ENCODE data around the gene OCA2. TPM values are rescaled to one million over a fixed set of nuclear protein-coding genes. Genes with fewer than 3 reads are reported as not detected.
"Not testable (repeated sequence)": the region's sequence is repeated elsewhere in the genome, so short reads cannot be mapped to it uniquely, and the experiment has no call there.

OCA2 gene
- total RNA-seq, 2 experiments from 2014 or later: not detected

- Mint-ChIP-seq H3K27me3 (no peaks in the 10 kb centered on the region), H3K36me3 (no peaks in the 10 kb centered on the region), H3K9me3 (peaks cover 14% of the 10 kb centered on the region), H3K27ac (no peak overlapping the region), H3K4me3 (no peak overlapping the region), H3K4me1 (no peaks in the 10 kb centered on the region)
- no peak for DNase-seq
- POLR2A ChIA-PET: no interaction called here
- ATAC-seq (ENCODE audit: low read depth): no peak
These were observed 245.3 kb downstream of the OCA2 start for GRCh38 chr15:27853624-27854455.

DNA sequence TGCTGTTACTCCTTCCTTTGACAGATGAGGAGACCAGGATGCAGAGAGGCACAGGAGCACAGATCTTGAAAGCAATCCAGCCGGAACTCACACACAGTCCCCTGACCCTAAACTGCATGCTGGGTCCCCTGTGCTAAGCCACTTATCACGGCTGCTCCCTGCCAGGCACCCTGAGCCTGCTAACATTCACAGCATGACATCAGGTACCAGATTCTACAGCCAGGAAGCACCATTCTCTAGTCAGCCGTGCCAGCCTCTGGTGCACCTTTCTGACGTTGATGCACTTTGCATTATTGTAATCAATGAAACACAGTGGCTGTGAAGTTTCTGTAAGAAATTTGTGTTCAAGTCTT is 247.3 kb downstream of the OCA2 start:
- POLR2A ChIA-PET: no interaction called here
- Mint-ChIP-seq H3K27ac (no peak overlapping the region), H3K36me3 (no peaks in the 10 kb centered on the region), H3K27me3 (no peaks in the 10 kb centered on the region), H3K4me3 (no peak overlapping the region), H3K9me3 (peaks cover 13% of the 10 kb centered on the region), H3K4me1 (no peaks in the 10 kb centered on the region)
- DNase-seq: no peak
- ATAC-seq (ENCODE audit: low read depth): no peak

- Mint-ChIP-seq H3K27me3 (no peaks in the 10 kb centered on the region), H3K4me3 (no peak overlapping the region), H3K36me3 (no peaks in the 10 kb centered on the region), H3K27ac (no peak overlapping the region), H3K9me3 (peaks cover 11% of the 10 kb centered on the region), H3K4me1 (no peaks in the 10 kb centered on the region)
- no peak for ATAC-seq (ENCODE audit: low read depth)
- DNase-seq: no peak
- POLR2A ChIA-PET: no interaction called here
These were observed 247.9 kb downstream of the OCA2 start for GRCh38 chr15:27850981-27851857.

DNA sequence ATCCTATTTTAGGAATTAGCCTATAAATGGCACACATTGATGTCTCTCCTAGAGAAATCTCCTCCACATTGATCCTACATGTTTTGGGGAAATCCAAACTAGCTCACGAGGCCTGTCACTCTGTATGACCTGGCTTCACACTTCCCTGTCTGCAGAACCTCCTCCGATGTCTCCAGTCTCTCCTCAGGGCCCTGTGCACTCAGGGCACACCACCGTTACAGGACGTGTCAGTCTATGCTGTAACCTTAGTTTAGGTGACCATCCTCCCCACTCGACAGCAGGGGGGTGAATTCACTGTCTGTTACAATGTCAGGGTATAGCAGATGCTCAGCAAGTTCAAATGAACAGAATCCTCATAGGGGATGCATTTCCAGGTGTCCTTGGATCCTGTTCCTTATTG is 249.1 kb downstream of the OCA2 start:
- H3K27me3 Mint-ChIP-seq: no peaks in the 10 kb centered on the region
- POLR2A ChIA-PET: no interaction called here
- DNase-seq (no peak), ATAC-seq (ENCODE audit: low read depth) (no peak)
- no peaks in the 10 kb centered on the region for H3K4me1 Mint-ChIP-seq
- H3K27ac Mint-ChIP-seq: no peak overlapping the region
- H3K9me3 Mint-ChIP-seq: peaks cover 7% of the 10 kb centered on the region
- H3K36me3 Mint-ChIP-seq: no peaks in the 10 kb centered on the region
- H3K4me3 Mint-ChIP-seq: no peak overlapping the region

GRCh38 chr15:27848936-27849335 is 250.2 kb downstream of the OCA2 start:
- H3K36me3 Mint-ChIP-seq; ATAC-seq (ENCODE audit: low read depth); H3K27me3 Mint-ChIP-seq; H3K4me1 Mint-ChIP-seq; H3K4me3 Mint-ChIP-seq; DNase-seq; H3K27ac Mint-ChIP-seq; H3K9me3 Mint-ChIP-seq; POLR2A ChIA-PET: not testable (repeated sequence)

DNA sequence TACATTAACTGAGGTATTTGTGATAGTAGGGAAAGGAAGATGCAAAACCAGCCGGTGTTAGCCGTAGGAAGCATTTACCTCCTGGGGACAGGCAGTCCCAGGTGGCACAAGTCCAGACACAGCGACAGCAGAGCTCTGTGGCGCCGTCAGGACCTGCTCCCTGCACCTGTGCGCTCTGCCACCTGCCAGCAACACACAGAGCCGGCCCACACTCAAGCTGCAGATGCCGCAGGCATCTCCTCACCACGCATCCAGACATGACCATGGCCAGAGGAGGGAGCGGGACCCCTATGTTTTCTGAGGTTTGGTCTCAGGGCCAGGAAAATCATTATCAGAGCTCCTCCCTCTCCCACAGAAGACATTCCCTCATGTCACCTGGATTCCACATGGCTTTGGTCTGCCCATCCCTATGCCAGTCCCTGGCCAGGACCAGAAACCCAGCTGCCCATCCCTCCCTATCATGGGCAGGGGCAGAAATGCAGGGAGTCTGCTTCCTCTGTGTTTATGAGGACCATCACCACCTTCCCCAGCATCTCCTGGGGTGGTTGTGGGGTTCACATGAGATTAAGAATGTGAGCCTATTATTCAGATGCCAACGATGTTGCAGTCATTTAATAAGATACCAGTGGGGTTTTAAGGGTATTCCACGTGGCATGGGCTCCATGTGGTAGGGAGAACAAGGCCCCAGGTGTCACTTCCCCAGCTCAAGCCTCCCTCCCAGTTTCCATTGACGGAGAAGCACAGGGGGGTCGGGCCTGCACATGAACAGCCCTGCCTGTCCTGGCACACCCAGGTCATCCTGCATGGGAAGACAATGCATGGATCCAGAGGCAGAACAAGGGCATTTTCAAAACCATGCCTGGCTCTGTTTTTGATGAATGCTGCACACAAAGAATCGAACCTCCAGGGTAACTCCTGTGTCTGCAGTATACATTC is 251.1 kb downstream of the OCA2 start:
- Mint-ChIP-seq H3K4me1 (no peaks in the 10 kb centered on the region), H3K9me3 (peaks cover 6% of the 10 kb centered on the region), H3K4me3 (no peak overlapping the region), H3K36me3 (no peaks in the 10 kb centered on the region), H3K27me3 (no peaks in the 10 kb centered on the region), H3K27ac (no peak overlapping the region)
- DNase-seq: no peak
- POLR2A ChIA-PET: no interaction called here
- no peak for ATAC-seq (ENCODE audit: low read depth)

DNA sequence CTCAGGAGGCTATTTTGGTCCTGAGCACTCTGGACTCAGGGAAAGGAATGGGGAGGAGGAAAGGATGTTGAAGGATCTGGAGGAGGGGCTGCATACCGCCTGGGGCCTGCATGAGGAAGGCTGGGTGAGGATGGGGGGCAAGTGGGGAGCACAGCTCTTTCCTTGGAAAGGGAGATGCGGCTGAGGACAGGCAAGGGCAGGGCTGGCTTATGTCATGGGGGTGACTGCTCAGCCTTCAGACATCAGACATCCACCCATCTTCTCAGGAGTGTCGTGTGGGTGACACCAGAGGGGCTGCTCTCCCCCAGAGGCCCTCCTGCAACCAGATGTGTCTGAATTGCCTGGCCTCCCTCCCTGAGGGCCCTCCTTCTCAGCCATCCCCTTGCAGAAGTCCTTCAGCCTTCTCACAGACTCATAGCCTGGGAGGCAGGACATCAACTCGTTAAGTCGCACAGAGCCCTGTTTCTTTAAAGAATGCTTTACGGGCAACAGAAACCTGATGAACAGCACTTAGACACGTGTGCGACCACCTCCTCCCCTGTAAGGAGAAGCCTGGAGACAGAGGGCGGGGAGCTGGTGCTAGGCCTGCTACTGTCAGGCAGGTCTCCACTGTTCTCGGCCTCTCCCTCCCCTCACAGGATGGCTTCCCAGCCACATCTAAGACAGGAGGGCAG is 252.3 kb downstream of the OCA2 start:
- H3K9me3 Mint-ChIP-seq: peaks cover 6% of the 10 kb centered on the region
- no peaks in the 10 kb centered on the region for H3K36me3 Mint-ChIP-seq
- H3K4me3 Mint-ChIP-seq: no peak overlapping the region
- DNase-seq: no peak
- ATAC-seq (ENCODE audit: low read depth): no peak
- POLR2A ChIA-PET: no interaction called here
- no peak overlapping the region for H3K27ac Mint-ChIP-seq
- no peaks in the 10 kb centered on the region for H3K27me3 Mint-ChIP-seq
- no peaks in the 10 kb centered on the region for H3K4me1 Mint-ChIP-seq

GRCh38 chr15:27845535-27846369 is 253.4 kb downstream of the OCA2 start:
- Mint-ChIP-seq H3K27ac (no peak overlapping the region), H3K9me3 (peaks cover 4% of the 10 kb centered on the region), H3K4me1 (no peaks in the 10 kb centered on the region), H3K36me3 (no peaks in the 10 kb centered on the region), H3K27me3 (no peaks in the 10 kb centered on the region), H3K4me3 (no peak overlapping the region)
- POLR2A ChIA-PET: no interaction called here
- ATAC-seq (ENCODE audit: low read depth) (no peak), DNase-seq (no peak)

GRCh38 chr15:27844018-27844666 is 255.0 kb downstream of the OCA2 start:
- POLR2A ChIA-PET: no interaction called here
- no peak overlapping the region for H3K4me3 Mint-ChIP-seq
- no peak for ATAC-seq (ENCODE audit: low read depth)

DNA sequence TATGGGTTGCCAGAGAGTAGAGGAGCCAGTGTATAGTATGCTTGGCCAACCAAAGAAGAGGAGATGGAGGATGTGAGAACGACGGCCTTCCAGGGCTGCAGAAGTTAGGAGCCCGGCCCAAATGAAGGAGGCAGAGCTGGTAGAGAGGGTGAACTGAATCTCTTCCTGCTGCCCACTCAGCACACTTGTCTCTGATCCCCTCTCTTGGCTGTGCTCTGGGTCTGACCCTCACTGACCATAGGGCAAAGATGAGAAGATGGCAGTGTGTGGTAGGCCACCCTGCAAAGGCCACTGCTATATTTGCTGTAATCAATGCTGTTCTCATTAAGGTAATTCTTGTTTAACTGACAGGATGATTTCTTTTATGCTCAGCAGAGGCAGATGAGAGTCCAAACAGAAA is 256.0 kb downstream of the OCA2 start:
- Mint-ChIP-seq H3K9me3 (no peaks in the 10 kb centered on the region), H3K27me3 (peaks cover 2% of the 10 kb centered on the region), H3K4me1 (no peaks in the 10 kb centered on the region), H3K36me3 (no peaks in the 10 kb centered on the region), H3K4me3 (no peak overlapping the region), H3K27ac (no peak overlapping the region)
- POLR2A ChIA-PET: no interaction called here
- ATAC-seq (ENCODE audit: low read depth): no peak
- DNase-seq: no peak

More at GRCh38 chr15:27844018-27844666, 255.0 kb downstream of the OCA2 start:
- no peaks in the 10 kb centered on the region for H3K27me3 Mint-ChIP-seq
- peaks cover 1% of the 10 kb centered on the region for H3K9me3 Mint-ChIP-seq
- H3K27ac Mint-ChIP-seq: no peak overlapping the region
- no peaks in the 10 kb centered on the region for H3K4me1 Mint-ChIP-seq
- no peaks in the 10 kb centered on the region for H3K36me3 Mint-ChIP-seq
- DNase-seq: no peak

DNA sequence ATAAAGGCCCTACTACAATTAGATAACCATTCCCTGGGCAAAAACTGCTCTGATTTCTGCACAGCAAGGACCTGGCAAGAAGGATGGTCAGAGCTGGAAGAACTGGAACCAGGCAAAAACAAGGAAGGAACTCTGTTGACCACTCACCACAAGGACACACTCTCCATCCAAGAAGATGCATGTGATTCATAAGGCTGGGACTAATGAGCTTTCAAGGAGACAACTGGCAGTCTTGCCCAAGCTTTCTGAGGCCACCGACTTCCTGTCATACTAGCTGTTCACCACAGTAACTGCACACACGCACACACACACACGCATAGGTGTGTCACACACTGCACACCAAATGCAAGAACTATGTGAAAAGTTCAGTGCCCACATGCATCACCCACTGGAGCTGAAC is 256.6 kb downstream of the OCA2 start:
- Mint-ChIP-seq H3K36me3 (no peaks in the 10 kb centered on the region), H3K27ac (no peak overlapping the region), H3K9me3 (no peaks in the 10 kb centered on the region), H3K27me3 (peaks cover 2% of the 10 kb centered on the region), H3K4me1 (no peaks in the 10 kb centered on the region), H3K4me3 (no peak overlapping the region)
- ATAC-seq (ENCODE audit: low read depth): no peak
- DNase-seq: no peak
- POLR2A ChIA-PET: no interaction called here

Measured in activated naive CD8-positive, alpha-beta T cell treated with anti-CD3 and anti-CD28 coated beads, Interleukin-2, amount 10 ng/mL, durations not matched to agents 7 days and 5 days (primary cell).